Endodermal cell (in vitro differentiated cells): ENCODE data around the gene SLC24A3. TPM values are rescaled to one million over a fixed set of nuclear protein-coding genes. Genes with fewer than 3 reads are reported as not detected.
"Not testable (repeated sequence)": the region's sequence is repeated elsewhere in the genome, so short reads cannot be mapped to it uniquely, and the experiment has no call there.

ENCODE experiments used
- DNase-seq: peaks from one replicate; pipeline ENCODE4 v3.0.0-alpha.2; 2017
- H3K27ac ChIP-seq: 2 replicates; pipeline ENCODE4 v1.5.1; 2013; ENCODE audit warnings: mild to moderate bottlenecking, low read depth, low read length, moderate library complexity
- H3K27me3 ChIP-seq: 2 replicates; pipeline ENCODE4 v1.6.1; 2013; ENCODE audit warnings: mild to moderate bottlenecking, low read length, moderate library complexity; ENCODE audit not compliant: insufficient read depth, control insufficient read depth, poor library complexity, severe bottlenecking
- H3K36me3 ChIP-seq: 2 replicates; pipeline ENCODE4 v1.7.0; 2013; ENCODE audit warnings: mild to moderate bottlenecking, low read length, moderate library complexity; ENCODE audit not compliant: control insufficient read depth, insufficient read depth
- H3K4me1 ChIP-seq: one replicate; pipeline ENCODE4 v1.7.0; 2013; ENCODE audit warnings: low read length; ENCODE audit not compliant: control insufficient read depth, insufficient read depth
- H3K4me3 ChIP-seq: 2 replicates; pipeline ENCODE4 v1.5.1; 2013; ENCODE audit warnings: mild to moderate bottlenecking, low read length, moderate library complexity
- H3K9ac ChIP-seq: 2 replicates; pipeline ENCODE4 v1.6.1; 2013; ENCODE audit warnings: mild to moderate bottlenecking, low read length, moderate library complexity; ENCODE audit not compliant: poor library complexity, severe bottlenecking; ENCODE audit errors: extremely low read depth
- H3K9me3 ChIP-seq: 2 replicates; pipeline ENCODE4 v1.6.1; 2013; ENCODE audit warnings: mild to moderate bottlenecking, low read length, moderate library complexity; ENCODE audit not compliant: control insufficient read depth
- H3K27ac Mint-ChIP-seq: 2 replicates; pipeline ENCODE4 v1.8.0; 2020; ENCODE audit warnings: mixed read lengths
- H3K27me3 Mint-ChIP-seq: 2 replicates; pipeline ENCODE4 v1.8.0; 2021; ENCODE audit warnings: mild to moderate bottlenecking, mixed read lengths; ENCODE audit not compliant: insufficient read depth
- H3K36me3 Mint-ChIP-seq: 2 replicates; pipeline ENCODE4 v1.8.0; 2020; ENCODE audit warnings: low read depth, mixed read lengths
- H3K4me1 Mint-ChIP-seq: 2 replicates; pipeline ENCODE4 v1.8.0; 2020; ENCODE audit warnings: mixed read lengths
- H3K4me3 Mint-ChIP-seq: 2 replicates; pipeline ENCODE4 v1.8.0; 2020; ENCODE audit warnings: mild to moderate bottlenecking, moderate library complexity, mixed read lengths
- H3K9me3 Mint-ChIP-seq: 2 replicates; pipeline ENCODE4 v1.8.0; 2020; ENCODE audit warnings: mild to moderate bottlenecking, mixed read lengths
- WGBS, 2 experiments: methylation state at CpG; one replicate each; pipeline versions ENCODE4 v1.1.5 to v1.1.7; 2013; ENCODE audit warnings: missing lambda C conversion rate in 2 of 2, mixed read lengths in 1 of 2; ENCODE audit not compliant: insufficient coverage in 1 of 2, insufficient read length in 1 of 2; 5-methylcytosine and 5-hydroxymethylcytosine counted together
- total RNA-seq, 2 donors: library from RNA; stranded (reverse); fragmentation: NEBNext Ultra II Directional in 1 of 2; extraction: Animal tissue kit (Norgen Biotek cat#: 25700) in 1 of 2; gene quantifications; 2 replicates in 1 of 2; 3 replicates in 1 of 2; pipeline ENCODE4 v1.2.1, GENCODE V29; 2021
- TF ChIP-seq, protein P1 (sequence below): fragments of 200-600 bp; sonication (generic); conservative IDR thresholded peaks from 2 replicates; pipeline ENCODE4 v1.5.0; 2021; ENCODE audit warnings: antibody characterized with exemption, mild to moderate bottlenecking

SLC24A3 gene
- total RNA-seq, 2 donors from 2014 or later, result 1.5 to 1.8 TPM

DNA sequence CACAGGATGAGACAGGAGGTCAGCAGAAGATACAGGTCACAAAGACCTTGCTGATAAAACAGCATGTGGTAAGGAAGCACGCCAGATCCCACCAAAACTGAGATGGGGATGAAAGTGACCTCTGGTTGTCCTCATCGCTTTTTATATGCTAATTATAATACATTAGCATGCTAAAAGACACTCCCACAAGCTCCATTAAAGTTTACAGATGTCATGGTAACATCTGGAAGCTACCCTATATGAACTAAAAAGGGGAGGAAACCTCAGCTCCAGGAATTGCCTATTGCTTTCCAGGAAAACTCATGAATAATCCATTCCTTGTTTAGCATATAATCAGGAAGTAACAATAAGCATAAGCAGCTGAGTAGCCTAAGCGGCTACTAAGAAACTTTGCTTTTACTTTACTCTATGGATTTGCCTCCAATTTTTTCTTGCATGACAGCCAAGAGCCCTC, 537.2 kb downstream of the SLC24A3 start:
- Histone ChIP-seq H3K4me1 (no peaks in the 10 kb centered on the region), H3K9ac (no peak overlapping the region), H3K36me3 (no peaks in the 10 kb centered on the region), H3K27me3 (no peaks in the 10 kb centered on the region), H3K27ac (no peak overlapping the region), H3K4me3 (no peak overlapping the region), H3K9me3 (peaks cover 9% of the 10 kb centered on the region)
- WGBS, 2 experiments, result 33 to 38% methylated on average over 3 of the region's 3 CpGs
- Mint-ChIP-seq H3K27me3 (peaks cover 4% of the 10 kb centered on the region), H3K27ac (no peak overlapping the region), H3K9me3 (peaks cover 6% of the 10 kb centered on the region), H3K36me3 (no peaks in the 10 kb centered on the region), H3K4me3 (no peak overlapping the region), H3K4me1 (peaks cover 21% of the 10 kb centered on the region)
- TF ChIP-seq, protein P1, sequence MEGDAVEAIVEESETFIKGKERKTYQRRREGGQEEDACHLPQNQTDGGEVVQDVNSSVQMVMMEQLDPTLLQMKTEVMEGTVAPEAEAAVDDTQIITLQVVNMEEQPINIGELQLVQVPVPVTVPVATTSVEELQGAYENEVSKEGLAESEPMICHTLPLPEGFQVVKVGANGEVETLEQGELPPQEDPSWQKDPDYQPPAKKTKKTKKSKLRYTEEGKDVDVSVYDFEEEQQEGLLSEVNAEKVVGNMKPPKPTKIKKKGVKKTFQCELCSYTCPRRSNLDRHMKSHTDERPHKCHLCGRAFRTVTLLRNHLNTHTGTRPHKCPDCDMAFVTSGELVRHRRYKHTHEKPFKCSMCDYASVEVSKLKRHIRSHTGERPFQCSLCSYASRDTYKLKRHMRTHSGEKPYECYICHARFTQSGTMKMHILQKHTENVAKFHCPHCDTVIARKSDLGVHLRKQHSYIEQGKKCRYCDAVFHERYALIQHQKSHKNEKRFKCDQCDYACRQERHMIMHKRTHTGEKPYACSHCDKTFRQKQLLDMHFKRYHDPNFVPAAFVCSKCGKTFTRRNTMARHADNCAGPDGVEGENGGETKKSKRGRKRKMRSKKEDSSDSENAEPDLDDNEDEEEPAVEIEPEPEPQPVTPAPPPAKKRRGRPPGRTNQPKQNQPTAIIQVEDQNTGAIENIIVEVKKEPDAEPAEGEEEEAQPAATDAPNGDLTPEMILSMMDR, result no peak
- no peak for DNase-seq

DNA sequence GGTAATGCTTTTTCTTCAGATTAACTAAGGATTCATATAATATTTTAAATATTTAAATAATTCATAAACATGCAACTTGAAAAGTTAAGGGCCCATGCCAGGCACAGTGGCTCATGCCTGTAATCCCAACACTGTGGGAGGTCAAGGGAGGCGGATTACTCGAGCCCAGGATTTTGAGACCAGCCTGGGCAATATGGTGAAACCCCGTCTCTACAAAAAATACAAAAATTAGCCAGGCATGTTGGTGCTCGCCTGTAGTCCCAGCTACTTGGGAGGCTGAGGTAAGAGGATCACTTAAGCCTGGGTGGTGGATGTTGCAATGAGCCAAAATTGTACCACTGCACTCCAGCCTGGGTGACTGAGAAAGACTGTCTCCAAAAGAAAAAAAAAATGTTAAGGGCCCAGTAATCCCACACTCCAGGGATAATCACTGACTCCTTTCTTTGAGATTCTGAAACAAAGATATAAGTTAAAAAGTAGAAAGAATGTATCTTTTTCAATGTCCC, 537.7 kb downstream of the SLC24A3 start:
- 90 to 94% methylated on average over 3 to 4 of the region's 4 CpGs for WGBS, 2 experiments
- DNase-seq, result no peak

DNA sequence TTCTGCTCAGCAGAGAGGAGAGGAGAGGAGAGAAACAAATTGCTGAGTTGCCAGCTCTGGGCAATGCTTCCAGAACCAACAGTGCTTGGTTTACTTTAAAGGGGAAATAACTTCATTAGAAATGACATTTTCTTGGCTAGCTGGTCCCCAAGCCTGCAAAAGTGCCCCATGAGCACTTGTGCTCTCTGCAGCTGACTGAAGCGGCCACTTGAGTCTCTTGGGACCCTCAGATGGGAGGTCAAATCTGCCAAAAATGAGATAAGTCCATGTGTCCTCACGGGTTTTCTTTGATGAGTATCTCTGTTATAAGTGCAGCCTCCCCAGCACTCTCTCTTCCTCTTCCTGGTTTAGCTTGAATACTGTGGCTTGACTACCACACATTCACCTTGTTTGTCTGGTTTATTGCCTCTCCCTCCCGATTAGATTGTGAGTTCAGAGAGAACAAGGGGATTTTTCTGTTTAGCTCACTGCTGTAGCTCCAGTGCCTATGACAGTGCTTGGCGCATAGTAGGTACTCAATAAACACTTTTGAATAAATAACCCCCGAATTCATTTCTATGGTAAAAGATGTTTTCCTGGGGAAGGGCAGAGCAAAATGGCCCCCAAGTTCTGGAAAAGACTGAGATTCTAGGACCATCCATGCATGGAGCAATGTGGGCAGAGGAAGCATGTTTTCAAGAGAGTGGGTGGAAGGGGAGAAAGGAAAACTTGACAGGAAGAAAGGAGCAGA, 538.6 kb downstream of the SLC24A3 start:
- Histone ChIP-seq H3K9ac (no peak overlapping the region), H3K27me3 (no peaks in the 10 kb centered on the region), H3K4me1 (no peaks in the 10 kb centered on the region), H3K4me3 (no peak overlapping the region), H3K36me3 (no peaks in the 10 kb centered on the region), H3K9me3 (peaks cover under 1% of the 10 kb centered on the region), H3K27ac (no peak overlapping the region)
- Mint-ChIP-seq H3K4me1 (peaks cover 22% of the 10 kb centered on the region), H3K36me3 (no peaks in the 10 kb centered on the region), H3K27ac (no peak overlapping the region), H3K9me3 (peaks cover under 1% of the 10 kb centered on the region), H3K27me3 (peaks cover 8% of the 10 kb centered on the region), H3K4me3 (no peak overlapping the region)
- WGBS, 2 experiments, result 93 to 94% methylated on average over 4 to 5 of the region's 5 CpGs
- no peak for DNase-seq
- TF ChIP-seq, protein P1, result no peak

More for the DNA sequence above, 537.7 kb downstream of the SLC24A3 start:
- peaks cover 9% of the 10 kb centered on the region for H3K9me3 ChIP-seq
- Mint-ChIP-seq H3K9me3 (peaks cover 6% of the 10 kb centered on the region), H3K27ac (no peak overlapping the region), H3K36me3 (no peaks in the 10 kb centered on the region), H3K27me3 (peaks cover 6% of the 10 kb centered on the region), H3K4me3 (no peak overlapping the region), H3K4me1 (peaks cover 21% of the 10 kb centered on the region)
- H3K36me3 ChIP-seq, result no peaks in the 10 kb centered on the region
- TF ChIP-seq, protein P1, result no peak
- H3K4me1 ChIP-seq, result no peaks in the 10 kb centered on the region
- no peak overlapping the region for H3K27ac ChIP-seq
- H3K4me3 ChIP-seq, result no peak overlapping the region
- H3K27me3 ChIP-seq, result no peaks in the 10 kb centered on the region
- no peak overlapping the region for H3K9ac ChIP-seq

DNA sequence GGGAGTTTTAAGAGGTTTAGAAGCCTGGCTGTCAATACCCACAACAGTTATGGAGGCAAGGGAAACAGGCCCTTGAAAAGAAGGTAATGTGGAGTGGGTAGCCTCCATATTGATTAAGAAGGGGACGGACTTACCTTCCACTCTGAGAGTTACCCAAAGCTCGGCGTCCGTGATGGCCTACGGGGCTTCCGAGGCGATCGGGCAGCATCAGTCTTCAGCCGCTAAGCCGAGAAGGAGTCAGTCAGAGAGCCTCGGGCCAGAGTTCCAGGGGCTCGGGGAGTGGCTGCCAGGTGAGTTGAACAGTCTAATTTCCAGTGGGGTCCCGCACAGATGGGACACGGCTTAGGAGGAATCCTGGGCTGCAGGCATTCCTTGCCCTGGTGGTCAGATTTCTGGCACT, 541.8 kb downstream of the SLC24A3 start:
- not testable (repeated sequence) for DNase-seq, H3K27me3 ChIP-seq, H3K9me3 ChIP-seq, H3K27ac Mint-ChIP-seq, H3K36me3 ChIP-seq, H3K9me3 Mint-ChIP-seq, H3K4me3 Mint-ChIP-seq, H3K36me3 Mint-ChIP-seq, H3K4me3 ChIP-seq, H3K4me1 ChIP-seq, H3K9ac ChIP-seq, H3K27ac ChIP-seq
- WGBS, 2 experiments, result 93 to 100% methylated on average over 5 to 14 of the region's 14 CpGs
- Mint-ChIP-seq H3K4me1 (peaks cover 37% of the 10 kb centered on the region), H3K27me3 (peaks cover 20% of the 10 kb centered on the region)
